ENCODE measurements around the gene PTPN22. TPM values are rescaled to one million over a fixed set of nuclear protein-coding genes. Genes with fewer than 3 reads are reported as not detected.
A peak's percentile ranks its signal among the peaks of the same experiment; 100 is the strongest.

Gene PTPN22
- total RNA-seq, 6 donors from 2014 or later, result 6.7 to 15.2 (median 9.9) TPM

DNA sequence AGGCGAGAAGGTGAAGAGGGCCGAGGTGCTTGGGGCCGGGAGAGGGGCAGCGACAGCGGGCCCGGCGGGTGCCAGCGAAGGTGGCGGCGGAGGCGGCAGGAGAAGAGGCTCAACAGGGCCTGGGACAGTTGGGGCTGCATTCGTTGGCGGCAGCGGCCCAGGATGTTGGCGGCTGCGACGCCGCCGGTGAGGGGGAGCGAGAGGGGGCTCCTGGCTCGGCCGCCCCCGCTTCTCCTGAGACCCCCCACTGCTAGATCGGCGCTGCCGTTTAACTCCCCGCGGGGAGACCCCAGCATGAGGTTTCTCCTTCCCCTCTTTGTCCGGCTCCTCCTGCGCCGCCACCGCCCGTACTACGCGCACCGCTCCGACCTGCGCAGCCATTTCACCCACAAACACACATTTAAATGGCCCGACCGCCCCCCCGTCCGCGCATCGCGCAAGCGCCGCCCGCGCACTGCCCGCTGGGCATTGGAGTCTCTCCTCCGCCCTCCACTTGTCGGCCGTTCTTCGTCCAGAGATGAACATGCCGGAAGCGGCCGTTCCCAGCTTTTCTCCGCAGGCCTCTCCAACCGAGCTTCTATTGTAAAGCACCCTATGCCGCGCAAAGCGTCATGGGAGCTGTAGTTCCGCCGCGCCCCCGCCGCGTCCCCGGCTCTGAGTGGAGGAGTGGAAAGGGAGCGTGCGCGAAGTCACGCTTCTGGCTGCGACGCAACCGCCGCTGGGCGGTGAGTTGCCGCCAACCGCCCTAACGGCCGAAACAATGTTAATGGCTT is 59.4 kb downstream of the PTPN22 start, which contains the start of gene RSBN1:
Gene RSBN1 (minus strand): TSS at position 589 of the 773 bp plus-strand sequence. CDS start 64 bp downstream, at position 525.
- ATAC-seq (ENCODE audit: low FRiP score in 2 of 2) (peak; percentile 99 to 100), DNase-seq (peak; percentile 100)
- peak within 1 kb of the TSS; percentile 73 to 95 (median 92) for H3K4me3 ChIP-seq
- TF ChIP-seq, protein P1, sequence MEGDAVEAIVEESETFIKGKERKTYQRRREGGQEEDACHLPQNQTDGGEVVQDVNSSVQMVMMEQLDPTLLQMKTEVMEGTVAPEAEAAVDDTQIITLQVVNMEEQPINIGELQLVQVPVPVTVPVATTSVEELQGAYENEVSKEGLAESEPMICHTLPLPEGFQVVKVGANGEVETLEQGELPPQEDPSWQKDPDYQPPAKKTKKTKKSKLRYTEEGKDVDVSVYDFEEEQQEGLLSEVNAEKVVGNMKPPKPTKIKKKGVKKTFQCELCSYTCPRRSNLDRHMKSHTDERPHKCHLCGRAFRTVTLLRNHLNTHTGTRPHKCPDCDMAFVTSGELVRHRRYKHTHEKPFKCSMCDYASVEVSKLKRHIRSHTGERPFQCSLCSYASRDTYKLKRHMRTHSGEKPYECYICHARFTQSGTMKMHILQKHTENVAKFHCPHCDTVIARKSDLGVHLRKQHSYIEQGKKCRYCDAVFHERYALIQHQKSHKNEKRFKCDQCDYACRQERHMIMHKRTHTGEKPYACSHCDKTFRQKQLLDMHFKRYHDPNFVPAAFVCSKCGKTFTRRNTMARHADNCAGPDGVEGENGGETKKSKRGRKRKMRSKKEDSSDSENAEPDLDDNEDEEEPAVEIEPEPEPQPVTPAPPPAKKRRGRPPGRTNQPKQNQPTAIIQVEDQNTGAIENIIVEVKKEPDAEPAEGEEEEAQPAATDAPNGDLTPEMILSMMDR (IDR thresholded peaks at IDR 0.05), result peak in 3 of 6 experiments; percentile 19 to 50 (median 45)
- peak in 1 of 4 donors; percentile 75 for TF ChIP-seq EP300 (IDR thresholded peaks at IDR 0.05)
- TF ChIP-seq POLR2A (IDR thresholded peaks at IDR 0.05), result peak in 3 of 4 donors; percentile 92 to 98 (median 96)
- peak; percentile 88 to 92 for TF ChIP-seq POLR2AphosphoS5 (IDR thresholded peaks at IDR 0.05)
- H3K27me3 ChIP-seq, result no peaks in the 10 kb centered on the region
- WGBS, 2 donors, result 0 to 1% methylated on average over 35 to 68 of the region's 82 CpGs
- no peaks in the 10 kb centered on the region for H3K9me3 ChIP-seq
- no peaks in the 10 kb centered on the region for H3K36me3 ChIP-seq
- H3K4me1 ChIP-seq, result peaks cover 20 to 29% (median 24%) of the 10 kb centered on the region in 4 donors
- H3K27ac ChIP-seq, result peak within 1 kb of the TSS; percentile 97 to 99 (median 98)

DNA sequence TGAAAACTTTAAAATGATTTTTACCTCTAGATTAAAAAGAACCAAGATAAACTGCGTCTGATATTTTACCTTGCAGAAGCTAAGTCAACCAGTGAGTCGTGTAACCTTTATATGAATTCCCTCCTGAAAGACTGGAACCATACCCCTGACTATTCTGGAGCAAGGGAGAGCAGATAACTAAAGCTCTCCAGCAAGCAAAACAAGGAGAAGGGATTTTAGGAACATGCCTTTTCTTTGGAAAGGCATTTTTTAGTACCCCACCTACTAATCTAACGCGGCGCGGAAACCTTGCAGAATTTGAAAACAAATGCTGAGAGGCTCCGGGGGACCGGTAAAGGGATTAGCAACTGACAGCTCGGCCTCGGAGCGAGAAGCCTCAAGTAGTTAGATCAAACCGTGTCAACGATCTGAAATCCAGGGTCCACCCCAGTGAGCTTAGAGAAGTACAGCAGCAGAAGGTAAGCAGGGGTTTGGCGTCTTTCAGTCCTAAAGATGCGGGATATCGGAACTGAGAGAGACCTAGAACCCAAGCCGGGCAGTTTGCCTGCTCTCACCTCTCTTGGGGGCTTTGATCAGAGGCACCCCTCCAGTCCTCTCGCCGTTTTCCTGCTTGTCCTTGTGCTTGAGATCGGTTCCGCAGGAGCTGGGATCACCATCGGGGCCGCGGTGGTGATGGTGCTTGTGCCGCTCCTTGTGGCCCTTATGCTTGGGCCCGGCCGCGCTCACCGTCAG is 60.2 kb downstream of the PTPN22 start:
- DNase-seq (peak in 1 of 2 donors; percentile 23), ATAC-seq (ENCODE audit: low FRiP score in 2 of 2) (peak; percentile 64 to 70)
- Histone ChIP-seq H3K36me3 (no peaks in the 10 kb centered on the region), H3K27ac (peak overlapping the region; percentile 97 to 99 (median 98)), H3K9me3 (no peaks in the 10 kb centered on the region), H3K4me3 (peak overlapping the region; percentile 73 to 95 (median 92)), H3K27me3 (no peaks in the 10 kb centered on the region), H3K4me1 (peaks cover 20 to 32% (median 24%) of the 10 kb centered on the region in 4 donors)
- 0% methylated on average over 16 to 29 of the region's 29 CpGs for WGBS, 2 donors
- TF ChIP-seq POLR2A (IDR thresholded peaks at IDR 0.05), result no peak
- no peak for TF ChIP-seq EP300 (IDR thresholded peaks at IDR 0.05)
- TF ChIP-seq, protein P1 (IDR thresholded peaks at IDR 0.05), result no peak
- TF ChIP-seq POLR2AphosphoS5 (IDR thresholded peaks at IDR 0.05), result no peak

GRCh38 chr1:113809670-113810602 is 61.6 kb downstream of the PTPN22 start:
- peak overlapping the region in 2 of 4 donors; percentile 39 to 97 for H3K27ac ChIP-seq
- no peaks in the 10 kb centered on the region for H3K27me3 ChIP-seq
- no peak for DNase-seq
- no peaks in the 10 kb centered on the region for H3K9me3 ChIP-seq
- no peak for ATAC-seq (ENCODE audit: low FRiP score in 2 of 2)
- peak overlapping the region in 3 of 4 donors; percentile 73 to 95 (median 89) for H3K4me3 ChIP-seq
- 31 to 38% methylated on average over 5 of the region's 5 CpGs for WGBS, 2 donors
- no peaks in the 10 kb centered on the region for H3K36me3 ChIP-seq
- TF ChIP-seq POLR2A (IDR thresholded peaks at IDR 0.05), result no peak
- TF ChIP-seq, protein P1 (IDR thresholded peaks at IDR 0.05), result no peak
- TF ChIP-seq POLR2AphosphoS5 (IDR thresholded peaks at IDR 0.05), result no peak
- TF ChIP-seq EP300 (IDR thresholded peaks at IDR 0.05), result no peak
- peaks cover 20 to 45% (median 31%) of the 10 kb centered on the region in 4 donors for H3K4me1 ChIP-seq

GRCh38 chr1:113808450-113809195 is 62.9 kb downstream of the PTPN22 start:
- no peak overlapping the region for H3K4me3 ChIP-seq
- ATAC-seq (ENCODE audit: low FRiP score in 2 of 2) (no peak), DNase-seq (no peak)
- peak overlapping the region in 1 of 4 donors; percentile 6 for H3K27ac ChIP-seq
- peaks cover 31 to 56% (median 41%) of the 10 kb centered on the region in 4 donors for H3K4me1 ChIP-seq
- no peak for TF ChIP-seq POLR2AphosphoS5 (IDR thresholded peaks at IDR 0.05)
- no peak for TF ChIP-seq EP300 (IDR thresholded peaks at IDR 0.05)
- TF ChIP-seq POLR2A (IDR thresholded peaks at IDR 0.05), result no peak
- TF ChIP-seq, protein P1 (IDR thresholded peaks at IDR 0.05), result no peak
- no peaks in the 10 kb centered on the region for H3K9me3 ChIP-seq
- no peaks in the 10 kb centered on the region for H3K36me3 ChIP-seq
- WGBS, 2 donors, result 83% methylated on average over 4 of the region's 4 CpGs
- no peaks in the 10 kb centered on the region for H3K27me3 ChIP-seq
